Spleen (tissue), 7 donors: Measurements from ENCODE around the gene GRIN2D.

ENCODE experiments used
- CTCF ChIP-seq, 11 experiments: fragments of 200-600 bp in 7 of 11; fragments of 450-650 bp in 4 of 11; sonication (generic) in 4 of 11; IDR thresholded peaks in 8 of 11; conservative IDR thresholded peaks in 3 of 11; 1 replicate in 7 of 11; 2 replicates in 4 of 11; pipeline versions ENCODE4 v1.4.0 to v1.8.0; 2016 to 2021; ENCODE audit warnings: antibody characterized with exemption in 11 of 11, inconsistent platforms in 4 of 11, mild to moderate bottlenecking in 1 of 11
- POLR2A ChIP-seq, 3 donors: fragments of 450-650 bp; IDR thresholded peaks; one replicate each; pipeline ENCODE4 v1.5.1; 2017; ENCODE audit warnings: antibody characterized with exemption in 3 of 3, mild to moderate bottlenecking in 1 of 3
- donor health status: DM: no; HTN: no; CAD: no; lungs with moderate emphysema.
- donor health status: DM: no; HTN: no; CAD: no.
- donor health status: DM: no; HTN: no; CAD: no.

GRCh38 chr19:48403606-48404005 lies 10.1 kb downstream of the GRIN2D start:
- TF ChIP-seq POLR2A (IDR thresholded peaks at IDR 0.05) (no peak), CTCF (IDR thresholded peaks at IDR 0.05 in 8 of 11, conservative IDR thresholded peaks at IDR 0.05 in 3 of 11) (no peak)
